HUES6 (cell line): ENCODE results near the gene MRPL55.

Experiments used
- H3K27ac ChIP-seq: 2 replicates; pipeline ENCODE4 v1.7.0; 2013; ENCODE audit warnings: low read depth, mild to moderate bottlenecking, low read length, inconsistent platforms
- H3K27me3 ChIP-seq: 2 replicates; pipeline ENCODE4 v1.6.1; 2013; ENCODE audit warnings: low read length; ENCODE audit not compliant: control insufficient read depth, insufficient read depth
- H3K36me3 ChIP-seq: 2 replicates; pipeline ENCODE4 v1.6.1; 2013; ENCODE audit warnings: low read length; ENCODE audit not compliant: control insufficient read depth, insufficient read depth
- H3K4me1 ChIP-seq: 2 replicates; pipeline ENCODE4 v1.6.1; 2013; ENCODE audit warnings: low read length; ENCODE audit not compliant: control insufficient read depth, insufficient read depth
- H3K4me3 ChIP-seq: 2 replicates; pipeline ENCODE4 v1.5.1; 2013; ENCODE audit warnings: low read depth, low read length
- H3K9ac ChIP-seq: one replicate; pipeline ENCODE4 v1.6.1; 2013; ENCODE audit warnings: mild to moderate bottlenecking, low read length
- H3K9me3 ChIP-seq: 2 replicates; pipeline ENCODE4 v1.6.1; 2013; ENCODE audit warnings: low read depth, low read length; ENCODE audit not compliant: control insufficient read depth, insufficient read depth

Gene MRPL55

DNA sequence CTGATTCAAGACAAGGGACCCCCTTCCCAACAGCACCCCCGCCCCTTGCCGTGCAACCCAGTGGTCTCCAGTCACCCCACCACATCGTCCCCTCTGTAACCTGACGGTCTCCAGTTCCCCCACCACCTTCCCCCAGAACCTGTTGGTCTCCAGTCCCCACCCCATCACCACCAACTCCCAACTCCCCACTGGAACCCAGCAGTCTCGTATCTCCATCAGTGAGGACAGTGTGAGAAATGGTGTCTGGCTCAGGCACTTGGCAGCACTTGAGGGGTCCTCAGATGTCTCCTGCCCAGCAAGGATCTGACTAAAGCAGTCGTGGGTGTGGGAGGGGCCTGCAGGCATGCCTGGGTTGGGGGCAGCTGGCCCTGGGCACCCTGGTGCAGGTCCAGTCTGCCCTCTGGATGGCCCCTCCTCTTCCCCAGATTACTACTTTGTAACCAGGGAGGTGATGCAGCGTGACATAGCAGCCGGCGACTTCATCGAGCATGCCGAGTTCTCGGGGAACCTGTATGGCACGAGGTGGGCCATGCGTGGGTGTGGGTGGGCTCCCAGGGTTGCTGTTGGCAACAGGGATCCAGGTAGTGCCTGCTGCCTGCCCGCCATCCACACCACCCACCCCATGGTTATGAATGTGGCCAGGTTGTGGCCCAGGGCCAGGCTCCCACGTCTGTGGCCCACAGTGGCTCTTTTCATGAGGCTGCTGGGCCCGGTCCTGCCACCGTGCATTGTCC, 37.5 kb upstream of the MRPL55 start:
- H3K27me3 ChIP-seq: no peaks in the 10 kb centered on the region
- H3K4me1 ChIP-seq: peaks cover 16% of the 10 kb centered on the region
- peaks cover 18% of the 10 kb centered on the region for H3K36me3 ChIP-seq

GRCh38 chr1:228145463-228146416, 36.6 kb upstream of the MRPL55 start:
- H3K9ac ChIP-seq: no peak overlapping the region
- peaks cover 20% of the 10 kb centered on the region for H3K4me1 ChIP-seq

More for the DNA sequence above, 37.5 kb upstream of the MRPL55 start:
- Histone ChIP-seq H3K9me3 (no peaks in the 10 kb centered on the region), H3K27ac (no peak overlapping the region), H3K9ac (no peak overlapping the region), H3K4me3 (no peak overlapping the region)

GRCh38 chr1:228144993-228145343, 35.9 kb upstream of the MRPL55 start:
- peaks cover 18% of the 10 kb centered on the region for H3K36me3 ChIP-seq
- no peaks in the 10 kb centered on the region for H3K27me3 ChIP-seq
- no peak overlapping the region for H3K4me3 ChIP-seq
- H3K9me3 ChIP-seq: no peaks in the 10 kb centered on the region
- peaks cover 17% of the 10 kb centered on the region for H3K4me1 ChIP-seq
- no peak overlapping the region for H3K9ac ChIP-seq
- H3K27ac ChIP-seq: no peak overlapping the region

More at GRCh38 chr1:228145463-228146416, 36.6 kb upstream of the MRPL55 start:
- H3K4me3 ChIP-seq: no peak overlapping the region
- H3K36me3 ChIP-seq: peaks cover 18% of the 10 kb centered on the region
- no peak overlapping the region for H3K27ac ChIP-seq
- no peaks in the 10 kb centered on the region for H3K27me3 ChIP-seq
- no peaks in the 10 kb centered on the region for H3K9me3 ChIP-seq

DNA sequence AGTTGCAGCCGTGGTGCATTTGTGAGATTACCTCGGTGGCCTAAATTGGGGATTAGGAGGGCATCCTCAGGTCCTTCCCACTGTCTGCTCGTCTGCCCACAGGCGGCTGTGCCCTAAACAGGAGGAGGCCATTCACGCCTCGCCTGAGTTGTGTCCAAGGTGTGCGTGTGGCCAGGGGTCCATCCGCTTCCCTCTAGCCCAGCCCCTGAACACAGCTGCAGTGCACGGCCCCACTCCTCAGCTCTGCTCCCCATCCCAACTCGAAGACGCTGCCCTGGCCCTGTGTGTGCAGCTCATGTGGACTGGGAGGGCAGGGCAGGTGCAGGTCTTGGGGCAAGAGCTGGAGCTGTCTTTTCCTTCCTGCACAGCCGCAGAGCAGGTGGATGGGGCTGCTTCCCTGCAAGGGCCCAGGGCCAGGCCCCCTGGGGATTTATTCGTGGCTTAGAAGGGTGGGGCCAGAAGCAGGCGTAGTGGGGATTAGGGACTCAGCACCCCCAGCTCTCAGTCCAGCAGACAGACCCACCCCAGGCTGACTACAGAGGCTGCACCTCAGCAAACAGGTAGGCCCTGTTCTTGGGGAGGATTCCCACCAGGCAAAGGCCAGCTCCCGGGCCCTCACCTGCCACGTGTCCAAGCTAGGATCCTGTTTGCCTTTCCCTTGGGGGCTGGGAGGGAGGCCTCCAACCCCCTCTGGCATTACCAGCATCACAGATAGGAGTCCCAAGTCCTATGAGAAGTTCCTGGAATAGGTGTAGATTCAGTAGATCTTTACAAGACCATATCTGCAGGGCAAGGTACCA, 35.3 kb upstream of the MRPL55 start:
- Histone ChIP-seq H3K36me3 (peaks cover 18% of the 10 kb centered on the region), H3K4me3 (no peak overlapping the region), H3K27me3 (no peaks in the 10 kb centered on the region), H3K9ac (no peak overlapping the region), H3K9me3 (no peaks in the 10 kb centered on the region), H3K4me1 (peaks cover 12% of the 10 kb centered on the region), H3K27ac (no peak overlapping the region)

- no peaks in the 10 kb centered on the region for H3K9me3 ChIP-seq
- no peak overlapping the region for H3K27ac ChIP-seq
- H3K4me3 ChIP-seq: no peak overlapping the region
- no peak overlapping the region for H3K9ac ChIP-seq
- H3K36me3 ChIP-seq: peaks cover 18% of the 10 kb centered on the region; the same call in 1 of the 2 replicates
- H3K27me3 ChIP-seq: no peaks in the 10 kb centered on the region
- H3K4me1 ChIP-seq: peaks cover 6% of the 10 kb centered on the region; the same call in 1 of the 2 replicates
These were observed 34.5 kb upstream of the MRPL55 start for GRCh38 chr1:228143480-228144192.

DNA sequence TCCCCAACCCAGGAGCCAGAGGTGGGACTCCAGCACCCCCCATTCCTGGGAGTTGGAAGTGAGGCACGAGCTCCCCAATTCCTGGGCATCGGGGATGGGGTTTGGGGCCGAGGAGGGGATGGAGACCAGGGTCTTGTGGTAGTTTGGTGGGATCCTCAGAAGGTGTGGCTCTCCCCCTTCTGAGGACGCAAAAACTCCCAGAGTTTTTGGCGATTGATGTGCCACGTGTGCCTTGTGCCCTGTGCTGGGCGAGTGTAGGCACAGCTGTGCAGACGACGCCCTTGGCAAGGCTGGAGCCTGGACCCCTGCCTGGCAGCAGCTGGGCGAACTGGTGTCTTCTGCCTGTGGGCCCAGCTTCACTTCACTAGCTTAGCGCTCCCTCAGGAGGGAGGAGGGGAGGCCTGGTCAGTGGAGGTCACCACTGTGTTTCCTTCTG, 33.6 kb upstream of the MRPL55 start:
- no peak overlapping the region for H3K4me3 ChIP-seq
- no peak overlapping the region for H3K9ac ChIP-seq

GRCh38 chr1:228142155-228142691, 33.1 kb upstream of the MRPL55 start:
- Histone ChIP-seq H3K4me3 (no peak overlapping the region), H3K27me3 (peaks cover 5% of the 10 kb centered on the region), H3K27ac (no peak overlapping the region), H3K9ac (no peak overlapping the region), H3K9me3 (no peaks in the 10 kb centered on the region), H3K4me1 (peaks cover 6% of the 10 kb centered on the region; the same call in 1 of the 2 replicates), H3K36me3 (peaks cover 12% of the 10 kb centered on the region; the same call in 1 of the 2 replicates)

More for the DNA sequence above, 33.6 kb upstream of the MRPL55 start:
- H3K27ac ChIP-seq: no peak overlapping the region
- peaks cover 6% of the 10 kb centered on the region; the same call in 1 of the 2 replicates for H3K4me1 ChIP-seq
- no peaks in the 10 kb centered on the region for H3K9me3 ChIP-seq
- peaks cover 15% of the 10 kb centered on the region; the same call in 1 of the 2 replicates for H3K36me3 ChIP-seq
- no peaks in the 10 kb centered on the region; the same call in 1 of the 2 replicates for H3K27me3 ChIP-seq

- no peaks in the 10 kb centered on the region for H3K9me3 ChIP-seq
- H3K27me3 ChIP-seq: peaks cover 13% of the 10 kb centered on the region
- H3K4me1 ChIP-seq: peaks cover 6% of the 10 kb centered on the region; the same call in 1 of the 2 replicates
- peak overlapping the region; percentile 90 for H3K4me3 ChIP-seq
- peaks cover 6% of the 10 kb centered on the region; the same call in 1 of the 2 replicates for H3K36me3 ChIP-seq
- peak overlapping the region; percentile 81 for H3K9ac ChIP-seq
- H3K27ac ChIP-seq: no peak overlapping the region
These were observed 32.3 kb upstream of the MRPL55 start for GRCh38 chr1:228141226-228142044.

- H3K9ac ChIP-seq: peak overlapping the region; percentile 81
- peak overlapping the region; percentile 90 for H3K4me3 ChIP-seq
- H3K36me3 ChIP-seq: peaks cover 5% of the 10 kb centered on the region; the same call in 1 of the 2 replicates
- peaks cover 6% of the 10 kb centered on the region; the same call in 1 of the 2 replicates for H3K4me1 ChIP-seq
- H3K27me3 ChIP-seq: peaks cover 19% of the 10 kb centered on the region
- H3K27ac ChIP-seq: no peak overlapping the region
- H3K9me3 ChIP-seq: no peaks in the 10 kb centered on the region
These were observed 31.7 kb upstream of the MRPL55 start for GRCh38 chr1:228140724-228141225.
